Measurements from ENCODE around the gene BCAS3.

The BCAS3 gene

GRCh38 chr17:61076621-61077031 is 399.0 kb downstream of the BCAS3 start:
- no peak for DNase-seq

- DNase-seq, result no peak
Observed at GRCh38 chr17:61081959-61082358, 404.3 kb downstream of the BCAS3 start.

GRCh38 chr17:61084260-61084659 is 406.6 kb downstream of the BCAS3 start:
- DNase-seq, result no peak

GRCh38 chr17:61087024-61087423 is 409.4 kb downstream of the BCAS3 start:
- DNase-seq, result peak; percentile 53

GRCh38 chr17:61088556-61088955 is 410.9 kb downstream of the BCAS3 start:
- DNase-seq, result no peak

GRCh38 chr17:61091096-61091495 is 413.4 kb downstream of the BCAS3 start:
- DNase-seq, result no peak

- no peak for DNase-seq
Observed at GRCh38 chr17:61097781-61098180, 420.1 kb downstream of the BCAS3 start.

GRCh38 chr17:61106354-61106753 is 428.7 kb downstream of the BCAS3 start:
- no peak for DNase-seq

- DNase-seq, result no peak
Observed at GRCh38 chr17:61116577-61116976, 438.9 kb downstream of the BCAS3 start.

- DNase-seq, result no peak
Observed at GRCh38 chr17:61117983-61118382, 440.3 kb downstream of the BCAS3 start.

GRCh38 chr17:61118871-61119270 is 441.2 kb downstream of the BCAS3 start:
- DNase-seq, result no peak

- DNase-seq, result no peak
Observed at GRCh38 chr17:61122326-61122913, 444.8 kb downstream of the BCAS3 start.

GRCh38 chr17:61124562-61124961 is 446.9 kb downstream of the BCAS3 start:
- DNase-seq, result no peak

GRCh38 chr17:61126473-61127249 is 449.0 kb downstream of the BCAS3 start:
- DNase-seq, result no peak

GRCh38 chr17:61127960-61128359 is 450.3 kb downstream of the BCAS3 start:
- DNase-seq, result no peak

- DNase-seq, result no peak
Observed at GRCh38 chr17:61128661-61129115, 451.0 kb downstream of the BCAS3 start.

- no peak for DNase-seq
Observed at GRCh38 chr17:61129267-61130254, 451.9 kb downstream of the BCAS3 start.

GRCh38 chr17:61130330-61130729 is 452.7 kb downstream of the BCAS3 start:
- DNase-seq, result no peak

GRCh38 chr17:61131585-61131984 is 453.9 kb downstream of the BCAS3 start:
- no peak for DNase-seq

GRCh38 chr17:61132524-61132923 is 454.9 kb downstream of the BCAS3 start:
- DNase-seq, result no peak

- no peak for DNase-seq
Observed at GRCh38 chr17:61133853-61134252, 456.2 kb downstream of the BCAS3 start.

GRCh38 chr17:61134551-61135235 is 457.0 kb downstream of the BCAS3 start:
- DNase-seq, result no peak

- DNase-seq, result no peak
Observed at GRCh38 chr17:61135782-61136181, 458.1 kb downstream of the BCAS3 start.
